B cell (primary cell): Measurements from ENCODE around the gene OR14I1. TPM values are rescaled to one million over a fixed set of nuclear protein-coding genes. Genes with fewer than 3 reads are reported as not detected.
A peak's percentile ranks its signal among the peaks of the same experiment; 100 is the strongest.

Source experiments
- ATAC-seq: fragments of 200-7000 bp; cut with Tn5 transposase; one replicate; pipeline ENCODE4 v1.10.0; 2021; ENCODE audit warnings: low read depth, mild to moderate bottlenecking, moderate number of reproducible peaks, moderate library complexity
- CTCF ChIA-PET: fragments of 350-600 bp; sonication (Branson Sonifier 250); formaldehyde crosslinking; loops from one replicate; lab custom pipeline; 2021; ENCODE audit warnings: antibody characterized with exemption, inconsistent platforms; lab: Charles Lee
- POLR2A ChIA-PET: fragments of 350-600 bp; sonication (Branson Sonifier 250); formaldehyde crosslinking; loops from one replicate; lab custom pipeline; 2021; ENCODE audit warnings: antibody characterized with exemption; lab: Charles Lee
- DNase-seq: peaks from one replicate; pipeline ENCODE4 v3.0.0; 2013
- H2AFZ ChIP-seq: 2 replicates; pipeline ENCODE4 v1.6.1; 2012; ENCODE audit warnings: mild to moderate bottlenecking, low read depth, low read length; ENCODE audit not compliant: insufficient read depth, poor library complexity, severe bottlenecking
- H3K27ac ChIP-seq, 2 donors: 1 replicate in 1 of 2; 2 replicates in 1 of 2; pipeline ENCODE4 v1.5.1; 2012 to 2013; ENCODE audit warnings: low read length in 2 of 2, mild to moderate bottlenecking in 2 of 2, moderate library complexity in 1 of 2
- H3K27me3 ChIP-seq, 4 experiments: fragments of 200-600 bp in 1 of 4; sonication (generic) in 1 of 4; replicated peaks in 1 of 4; 1 replicate in 2 of 4; 2 replicates in 2 of 4; pipeline versions ENCODE4 v1.6.1 to v1.7.0; 2013 to 2016; ENCODE audit warnings: low read length in 3 of 4, mild to moderate bottlenecking in 2 of 4, mixed read lengths in 1 of 4, moderate library complexity in 1 of 4; ENCODE audit not compliant: insufficient read depth in 4 of 4, control insufficient read depth in 3 of 4; ENCODE audit errors: control extremely low read depth in 1 of 4
- H3K36me3 ChIP-seq, 2 experiments: replicated peaks in 1 of 2; 1 replicate in 1 of 2; 2 replicates in 1 of 2; pipeline versions ENCODE4 v1.6.1 to v1.7.1; 2013; ENCODE audit warnings: low read length in 1 of 2; ENCODE audit not compliant: insufficient read depth in 2 of 2, control insufficient read depth in 1 of 2; ENCODE audit errors: control extremely low read depth in 1 of 2, extremely low read depth in 1 of 2
- H3K4me1 ChIP-seq, 2 donors: fragments of 200-600 bp in 1 of 2; sonication (generic) in 1 of 2; 1 replicate in 1 of 2; 2 replicates in 1 of 2; pipeline versions ENCODE4 v1.5.1 to v1.6.1; 2013 to 2017; ENCODE audit warnings: low read length in 2 of 2; ENCODE audit not compliant: control insufficient read depth in 2 of 2, insufficient read depth in 2 of 2
- H3K4me2 ChIP-seq: replicated peaks from 2 replicates; pipeline ENCODE3; 2012; ENCODE audit warnings: mild to moderate bottlenecking, low read depth, low read length; ENCODE audit not compliant: poor library complexity, severe bottlenecking
- H3K4me3 ChIP-seq, 5 experiments: fragments of 200-600 bp in 1 of 5; sonication (generic) in 1 of 5; 1 replicate in 3 of 5; 2 replicates in 2 of 5; pipeline versions ENCODE4 v1.5.1 to v1.7.0; 2011 to 2016; ENCODE audit warnings: low read length in 4 of 5, mild to moderate bottlenecking in 4 of 5, low read depth in 2 of 5, control low read depth in 1 of 5, moderate library complexity in 1 of 5; ENCODE audit not compliant: insufficient read depth in 1 of 5; ENCODE audit errors: control extremely low read depth in 1 of 5, extremely low read depth in 1 of 5
- H3K79me2 ChIP-seq: fragments of 200-600 bp; sonication (generic); one replicate; pipeline ENCODE4 v1.6.0; 2016; ENCODE audit warnings: low read length; ENCODE audit not compliant: control insufficient read depth, insufficient read depth
- H3K9ac ChIP-seq: fragments of 200-600 bp; sonication (generic); 2 replicates; pipeline ENCODE4 v1.6.1; 2017; ENCODE audit warnings: mild to moderate bottlenecking, low read length, moderate library complexity
- H3K9me3 ChIP-seq, 3 donors: one replicate each; pipeline versions ENCODE4 v1.6.1 to v1.7.1; 2013; ENCODE audit warnings: low read length in 2 of 3; ENCODE audit not compliant: control insufficient read depth in 2 of 3, insufficient read depth in 1 of 3; ENCODE audit errors: control extremely low read depth in 1 of 3
- H4K20me1 ChIP-seq: 2 replicates; pipeline ENCODE4 v1.6.0; 2012; ENCODE audit warnings: mild to moderate bottlenecking, low read length; ENCODE audit not compliant: insufficient read depth, control insufficient read depth, poor library complexity, severe bottlenecking
- H3K27ac Mint-ChIP-seq: one replicate; pipeline ENCODE4 v1.8.0; 2021; ENCODE audit warnings: mixed read lengths
- H3K27me3 Mint-ChIP-seq: one replicate; pipeline ENCODE4 v1.8.0; 2021; ENCODE audit warnings: mixed read lengths
- H3K4me1 Mint-ChIP-seq: one replicate; pipeline ENCODE4 v1.8.0; 2021; ENCODE audit warnings: mixed read lengths
- H3K4me3 Mint-ChIP-seq: one replicate; pipeline ENCODE4 v1.8.0; 2021; ENCODE audit warnings: mixed read lengths
- H3K9me3 Mint-ChIP-seq: one replicate; pipeline ENCODE4 v1.8.0; 2022; ENCODE audit warnings: mixed read lengths; ENCODE audit not compliant: insufficient read depth
- CTCF ChIP-seq: fragments of 200-600 bp; IDR thresholded peaks from one replicate; pipeline ENCODE4 v1.8.0; 2022; ENCODE audit warnings: antibody characterized with exemption, mild to moderate bottlenecking
- EZH2 ChIP-seq: IDR thresholded peaks from 2 replicates; pipeline ENCODE4 v1.6.1; 2012; ENCODE audit warnings: borderline replicate concordance, low read depth, mild to moderate bottlenecking, moderate library complexity, low read length; ENCODE audit not compliant: insufficient read depth, poor library complexity, severe bottlenecking
- WGBS: methylation state at CpG from one replicate; pipeline ENCODE4 v1.1.5; 2013; ENCODE audit warnings: missing lambda C conversion rate; ENCODE audit not compliant: insufficient coverage; 5-methylcytosine and 5-hydroxymethylcytosine counted together
- intact Hi-C: fragments of 100-400 bp; cut with micrococcal nuclease; formaldehyde crosslinking; loops from one replicate; pipeline ENCODE4 v1.10.0; 2022
- polyA minus RNA-seq: library from RNA; depleted of rRNA, polyadenylated mRNA; stranded (reverse); fragments of >200 nt; gene quantifications from 2 replicates; pipeline ENCODE4 v1.2.3, GENCODE V29; 2012
- polyA plus RNA-seq: library from polyadenylated mRNA; depleted of rRNA; stranded (reverse); fragments of >200 nt; gene quantifications from 2 replicates; pipeline ENCODE4 v1.2.3, GENCODE V29; 2012
- total RNA-seq, 2 donors: library from RNA; stranded (reverse); fragments of 120-200 nt in 1 of 2; gene quantifications; 1 replicate in 1 of 2; 2 replicates in 1 of 2; pipeline versions ENCODE4 v1.2.3 to v1.2.4, GENCODE V29; 2013 to 2022

The OR14I1 gene
- total RNA-seq (not detected in 2 replicates), polyA plus RNA-seq (not detected in 2 replicates), polyA minus RNA-seq (not detected in 2 replicates)
- total RNA-seq (2013) = not detected

- H3K27ac ChIP-seq = no peak within 1 kb of the TSS
- TF ChIP-seq EZH2 = no peak
- no peak for TF ChIP-seq CTCF
- intact Hi-C loops = loop anchor here (1.0 kb wide), 1 partner anchor 105 kb away; no protein-coding TSS in a partner anchor
- H3K9me3 ChIP-seq = no peaks in the 10 kb centered on the region
- no peaks in the 10 kb centered on the region for H3K79me2 ChIP-seq
- Mint-ChIP-seq H3K9me3 (no peaks in the 10 kb centered on the region), H3K4me1 (peaks cover 4% of the 10 kb centered on the region), H3K27ac (no peak within 1 kb of the TSS), H3K27me3 (no peaks in the 10 kb centered on the region), H3K4me3 (no peak within 1 kb of the TSS)
- no peak within 1 kb of the TSS for H3K9ac ChIP-seq
- peaks cover 0 to 5% of the 10 kb centered on the region in 2 donors for H3K4me1 ChIP-seq
- no peaks in the 10 kb centered on the region for H3K36me3 ChIP-seq
- no peak within 1 kb of the TSS for H3K4me3 ChIP-seq
- DNase-seq (no peak), ATAC-seq (no peak)
- no peaks in the 10 kb centered on the region for H4K20me1 ChIP-seq
- H2AFZ ChIP-seq = peak within 1 kb of the TSS; percentile 57
- H3K4me2 ChIP-seq = no peak within 1 kb of the TSS
- WGBS = 80% methylated on average over 1 of the region's 1 CpG
- ChIA-PET POLR2A (no interaction called here), CTCF (interaction anchor here (1.5 to 21.8 kb wide), 3 partner anchors 16 to 104 kb away, joined by 4 to 274 read pairs (median 9); no protein-coding TSS in a partner anchor)
- no peaks in the 10 kb centered on the region for H3K27me3 ChIP-seq
Measured at GRCh38 chr1:248702714-248703113, at the start of gene OR14I1. Gene OR14I1, minus strand, starts transcription at chr1:248702766.

DNA sequence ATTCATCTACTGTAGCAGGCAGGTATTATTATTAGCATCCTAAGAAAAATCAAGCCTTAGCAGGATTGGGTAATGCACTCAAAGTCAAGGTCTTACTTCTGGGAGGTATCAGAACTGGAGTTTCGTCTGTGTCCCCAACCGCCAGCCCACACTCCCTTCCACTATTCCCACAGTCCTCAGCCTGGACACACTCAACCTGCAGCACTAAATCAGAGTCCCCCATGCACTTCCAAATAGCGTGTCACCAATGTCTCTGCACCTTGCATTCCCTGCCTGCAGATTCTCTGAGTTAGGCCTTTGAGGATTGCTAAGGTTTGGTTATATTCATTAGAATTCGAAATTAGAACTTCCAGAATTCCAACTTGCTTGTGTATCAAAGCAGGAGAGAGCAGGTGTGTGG, 49.1 kb upstream of the OR14I1 start:
- Mint-ChIP-seq H3K4me3 (no peak overlapping the region), H3K27ac (no peak overlapping the region), H3K4me1 (peaks cover 19% of the 10 kb centered on the region), H3K27me3 (no peaks in the 10 kb centered on the region), H3K9me3 (no peaks in the 10 kb centered on the region)
- H3K9me3 ChIP-seq = no peaks in the 10 kb centered on the region
- ATAC-seq = no peak
- H2AFZ ChIP-seq = peak overlapping the region; percentile 78
- POLR2A ChIA-PET = no interaction called here
- WGBS = 96% methylated on average over 3 of the region's 4 CpGs
- DNase-seq = no peak
- intact Hi-C loops = no loop called here
- H3K4me3 ChIP-seq = no peak overlapping the region
- TF ChIP-seq CTCF (no peak), EZH2 (no peak)
- CTCF ChIA-PET = interaction anchor here (1.8 kb wide), 2 partner anchors 55 to 129 kb away, joined by 5 to 7 read pairs; no protein-coding TSS in a partner anchor
- peak overlapping the region; percentile 44 for H3K4me2 ChIP-seq
- H3K79me2 ChIP-seq = no peaks in the 10 kb centered on the region
- H3K4me1 ChIP-seq = peaks cover 0 to 12% of the 10 kb centered on the region in 2 donors
- no peak overlapping the region for H3K27ac ChIP-seq
- H3K36me3 ChIP-seq = no peaks in the 10 kb centered on the region
- H3K27me3 ChIP-seq = no peaks in the 10 kb centered on the region
- H3K9ac ChIP-seq = no peak overlapping the region
- H4K20me1 ChIP-seq = no peaks in the 10 kb centered on the region
